Fibroblast of villous mesenchyme (primary cell): ENCODE data around the gene MKI67. TPM values are rescaled to one million over a fixed set of nuclear protein-coding genes. Genes with fewer than 3 reads are reported as not detected.

Experiments
- DNase-seq: peaks from one replicate; pipeline ENCODE4 v3.0.0-alpha.2; 2010; ENCODE audit warnings: low read depth
- H3K4me3 ChIP-seq: 2 replicates; pipeline ENCODE4 v1.5.1; 2011; ENCODE audit warnings: low read depth, mild to moderate bottlenecking, low read length
- CTCF ChIP-seq: IDR thresholded peaks from 2 replicates; pipeline ENCODE4 v1.5.1; 2012; ENCODE audit warnings: low read depth, mild to moderate bottlenecking, low read length; ENCODE audit not compliant: insufficient read depth
- total RNA-seq: library from RNA; depleted of rRNA; stranded (reverse); fragments of >200 nt; gene quantifications from 2 replicates; pipeline ENCODE4 v1.2.3, GENCODE V29; 2012

The MKI67 gene
- total RNA-seq, 1 donor: 21.2 TPM

- TF ChIP-seq CTCF: no peak
- no peak overlapping the region for H3K4me3 ChIP-seq
- DNase-seq: no peak
Measured at GRCh38 chr10:128048819-128049210, 77.4 kb downstream of the MKI67 start.

DNA sequence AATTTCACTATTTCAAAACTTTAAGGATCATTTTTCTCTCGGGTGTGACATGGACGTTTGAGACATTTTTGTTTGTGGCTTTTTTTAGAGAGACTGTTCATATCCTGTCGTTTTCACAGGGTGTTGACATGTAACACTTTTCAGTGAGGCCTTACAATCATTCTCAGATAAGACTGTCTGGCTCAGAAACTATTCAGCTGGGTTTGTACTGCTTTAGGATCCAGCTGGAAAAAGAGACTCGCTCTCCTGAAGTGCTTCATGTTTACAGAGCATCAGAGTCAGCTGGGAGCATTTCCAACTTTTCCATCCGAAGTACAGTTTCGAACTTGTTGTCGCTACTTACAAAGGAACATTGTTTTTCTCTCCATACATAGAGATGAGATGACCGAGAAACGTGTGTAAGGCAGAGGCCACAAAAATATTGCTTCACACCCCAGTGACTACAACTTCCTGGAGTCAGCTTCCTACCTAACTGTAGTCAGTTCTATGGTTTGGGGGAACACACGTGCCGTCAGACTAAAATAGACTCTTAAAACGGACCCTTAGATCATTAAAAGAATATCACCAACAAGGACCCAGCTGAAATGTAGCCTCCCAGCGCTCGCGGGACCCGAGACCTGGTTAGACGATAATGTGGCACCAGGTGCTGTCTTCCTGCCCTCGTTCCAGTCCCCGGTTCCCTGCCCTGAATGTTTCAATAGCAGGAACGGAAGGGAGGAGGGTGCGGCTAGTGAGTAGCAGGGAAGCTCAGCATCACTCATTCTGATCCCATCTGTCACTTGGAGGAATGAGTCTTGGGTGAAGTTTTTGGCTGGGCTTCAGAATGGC lies 78.0 kb downstream of the MKI67 start:
- H3K4me3 ChIP-seq: no peak overlapping the region
- TF ChIP-seq CTCF: no peak
- peak; percentile 53 for DNase-seq

DNA sequence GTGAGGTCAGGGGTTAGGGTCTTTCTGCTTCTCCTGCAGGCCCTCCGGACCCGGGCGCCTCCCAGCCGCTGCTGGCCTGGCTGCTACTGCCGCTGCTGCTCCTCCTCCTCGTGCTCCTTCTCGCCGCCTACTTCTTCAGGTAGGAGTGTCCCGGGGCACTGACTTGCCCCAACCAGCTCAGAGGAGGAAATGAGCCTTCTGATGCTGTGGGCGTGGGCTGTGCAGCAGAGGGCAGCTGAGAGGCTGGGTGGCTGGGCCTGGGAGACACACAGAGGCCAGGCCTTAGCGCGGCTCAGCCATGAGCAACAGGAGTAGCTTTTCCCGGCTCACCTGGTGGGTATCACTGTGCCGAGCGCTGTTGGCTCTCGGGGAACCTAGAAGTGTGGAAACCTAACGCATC lies 78.9 kb downstream of the MKI67 start:
- no peak for TF ChIP-seq CTCF
- peak; percentile 28 for DNase-seq
- H3K4me3 ChIP-seq: no peak overlapping the region

- H3K4me3 ChIP-seq: no peak overlapping the region
- no peak for TF ChIP-seq CTCF
Measured at GRCh38 chr10:128046953-128047290, 79.3 kb downstream of the MKI67 start.

More at GRCh38 chr10:128046953-128047290, 79.3 kb downstream of the MKI67 start:
- DNase-seq: no peak

Other genes with a start within 250 kb of the MKI67 start
- not detected in 2 replicates for gene CLRN3, start 233.5 kb downstream of the MKI67 start, total RNA-seq
- gene PTPRE, start 219.3 kb downstream of the MKI67 start, total RNA-seq: 10.3 and 11.2 TPM in 2 replicates